IMR-90 (cell line): Measurements from ENCODE around the gene TIGD1. TPM values are rescaled to one million over a fixed set of nuclear protein-coding genes. Genes with fewer than 3 reads are reported as not detected.

Source experiments
- ATAC-seq: fragments of 200-7000 bp; cut with Tn5 transposase; 2 replicates; pipeline ENCODE4 v1.9.1; 2020; ENCODE audit warnings: low read depth, mild to moderate bottlenecking, moderate library complexity
- BruUV-seq: library from RNA; stranded (reverse); fragments of 400-500 nt; replicated peaks from 2 replicates; lab custom pipeline; 2021; lab: Mats Ljungman, UMichigan
- CTCF ChIA-PET: fragments of 300-600 bp; formaldehyde crosslinking; extraction: SDS; loops from one replicate; lab custom pipeline; 2021; ENCODE audit warnings: antibody characterized with exemption; lab: Yijun Ruan, JAX
- POLR2A ChIA-PET: fragments of 300-600 bp; sonication (Branson Sonifier 250); formaldehyde crosslinking; loops from one replicate; lab custom pipeline; 2022; ENCODE audit warnings: antibody characterized with exemption; ENCODE audit not compliant: unreplicated experiment; lab: Charles Lee
- DNase-seq: peaks from one replicate; pipeline ENCODE4 v3.0.0; 2013
- H2AFZ ChIP-seq: replicated peaks from 2 replicates; pipeline ENCODE3; 2013; ENCODE audit warnings: low read length, mild to moderate bottlenecking; ENCODE audit not compliant: poor library complexity
- H2AK5ac ChIP-seq: 2 replicates; pipeline ENCODE4 v1.6.1; 2013; ENCODE audit warnings: low read depth, low read length, inconsistent platforms
- H2AK9ac ChIP-seq: replicated peaks from 2 replicates; pipeline ENCODE3; 2013; ENCODE audit warnings: mild to moderate bottlenecking, low read depth, low read length, moderate library complexity; ENCODE audit not compliant: poor library complexity
- H2BK120ac ChIP-seq: 2 replicates; pipeline ENCODE4 v1.6.1; 2013; ENCODE audit warnings: low read depth, low read length, inconsistent platforms
- H2BK15ac ChIP-seq: 3 replicates; pipeline ENCODE4 v1.6.1; 2013; ENCODE audit warnings: low read depth, low read length, inconsistent platforms
- H2BK20ac ChIP-seq: 2 replicates; pipeline ENCODE4 v1.6.1; 2013; ENCODE audit warnings: low read depth, mild to moderate bottlenecking, inconsistent platforms, low read length, moderate library complexity
- H2BK5ac ChIP-seq: 2 replicates; pipeline ENCODE4 v1.6.1; 2013; ENCODE audit warnings: mild to moderate bottlenecking, low read depth, low read length, inconsistent platforms; ENCODE audit not compliant: poor library complexity, severe bottlenecking
- H3K14ac ChIP-seq: replicated peaks from 2 replicates; pipeline ENCODE4 v1.6.1; 2013; ENCODE audit warnings: low read depth, low read length, inconsistent platforms
- H3K18ac ChIP-seq: 2 replicates; pipeline ENCODE4 v1.6.1; 2013; ENCODE audit warnings: low read depth, low read length, control low read depth
- H3K23ac ChIP-seq: 2 replicates; pipeline ENCODE4 v1.6.1; 2013; ENCODE audit warnings: low read depth, low read length, inconsistent platforms
- H3K27ac ChIP-seq: 2 replicates; pipeline ENCODE4 v1.5.1; 2013; ENCODE audit warnings: mild to moderate bottlenecking, control low read depth, low read length; ENCODE audit not compliant: insufficient read depth
- H3K27me3 ChIP-seq: 2 replicates; pipeline ENCODE4 v1.6.1; 2013; ENCODE audit warnings: low read length; ENCODE audit not compliant: control insufficient read depth, insufficient read depth
- H3K36me3 ChIP-seq: 2 replicates; pipeline ENCODE4 v1.6.1; 2013; ENCODE audit warnings: low read length, mixed read lengths; ENCODE audit not compliant: control insufficient read depth, insufficient read depth
- H3K4ac ChIP-seq: 2 replicates; pipeline ENCODE4 v1.6.1; 2013; ENCODE audit warnings: low read depth, low read length, inconsistent platforms
- H3K4me1 ChIP-seq: 2 replicates; pipeline ENCODE4 v1.6.1; 2013; ENCODE audit warnings: low read length, mixed read lengths; ENCODE audit not compliant: control insufficient read depth, insufficient read depth
- H3K4me2 ChIP-seq: 2 replicates; pipeline ENCODE4 v1.6.1; 2013; ENCODE audit warnings: low read depth, mild to moderate bottlenecking, control low read depth, low read length, moderate library complexity
- H3K4me3 ChIP-seq: 2 replicates; pipeline ENCODE4 v1.5.1; 2013; ENCODE audit warnings: low read depth, mild to moderate bottlenecking, control low read depth, low read length, moderate library complexity; ENCODE audit not compliant: insufficient read depth
- H3K56ac ChIP-seq: 2 replicates; pipeline ENCODE4 v1.6.1; 2013; ENCODE audit warnings: low read length, inconsistent platforms; ENCODE audit not compliant: insufficient read depth; ENCODE audit errors: extremely low read depth
- H3K79me1 ChIP-seq, 2 experiments: 2 replicates each; pipeline ENCODE4 v1.6.1; 2013; ENCODE audit warnings: low read length in 2 of 2, inconsistent platforms in 1 of 2, low read depth in 1 of 2
- H3K9ac ChIP-seq: 2 replicates; pipeline ENCODE4 v1.6.1; 2013; ENCODE audit warnings: low read depth, low read length, control low read depth
- H3K9me1 ChIP-seq: 2 replicates; pipeline ENCODE4 v1.6.1; 2013; ENCODE audit warnings: low read length, inconsistent platforms; ENCODE audit not compliant: insufficient read depth
- H3K9me3 ChIP-seq: 2 replicates; pipeline ENCODE4 v1.6.1; 2013; ENCODE audit warnings: low read length; ENCODE audit not compliant: control insufficient read depth, insufficient read depth
- H4K20me1 ChIP-seq: 2 replicates; pipeline ENCODE4 v1.6.1; 2013; ENCODE audit warnings: low read length, inconsistent platforms; ENCODE audit not compliant: insufficient read depth
- H4K5ac ChIP-seq: 2 replicates; pipeline ENCODE4 v1.6.1; 2013; ENCODE audit warnings: mild to moderate bottlenecking, low read depth, low read length, control low read depth
- H4K8ac ChIP-seq, 2 experiments: 2 replicates each; pipeline ENCODE4 v1.6.1; 2013; ENCODE audit warnings: low read depth in 2 of 2, low read length in 2 of 2, control low read depth in 1 of 2, inconsistent platforms in 1 of 2
- H4K91ac ChIP-seq: 2 replicates; pipeline ENCODE4 v1.6.1; 2013; ENCODE audit warnings: low read depth, low read length, inconsistent platforms; ENCODE audit not compliant: insufficient read depth
- BHLHE40 ChIP-seq: fragments of 150-350 bp; IDR thresholded peaks from 2 replicates; pipeline ENCODE4 v1.6.1; 2016; ENCODE audit warnings: mild to moderate bottlenecking, low read depth, low read length
- FOS ChIP-seq: fragments of 150-350 bp; IDR thresholded peaks from 2 replicates; pipeline ENCODE4 v1.6.1; 2016; ENCODE audit warnings: low read depth, low read length
- MAFK ChIP-seq: IDR thresholded peaks from 2 replicates; pipeline ENCODE4 v1.6.1; 2012; ENCODE audit warnings: low read depth, low read length, improper control_type of control experiment
- MAZ ChIP-seq: IDR thresholded peaks from 2 replicates; pipeline ENCODE4 v1.6.1; 2012; ENCODE audit warnings: low read depth, mild to moderate bottlenecking, low read length, improper control_type of control experiment, moderate library complexity, borderline replicate concordance
- MXI1 ChIP-seq: IDR thresholded peaks from 2 replicates; pipeline ENCODE4 v1.6.1; 2012; ENCODE audit warnings: low read depth, mild to moderate bottlenecking, low read length, moderate library complexity, borderline replicate concordance
- NFE2L2 ChIP-seq: fragments of 150-350 bp; IDR thresholded peaks from 2 replicates; pipeline ENCODE4 v1.6.1; 2016; ENCODE audit warnings: low read depth, mild to moderate bottlenecking, low read length
- POLR2A ChIP-seq: IDR thresholded peaks from 2 replicates; pipeline ENCODE4 v1.6.1; 2012; ENCODE audit warnings: mild to moderate bottlenecking, low read depth, low read length
- RAD21 ChIP-seq: IDR thresholded peaks from 2 replicates; pipeline ENCODE4 v1.6.1; 2012; ENCODE audit warnings: low read length, improper control_type of control experiment
- RCOR1 ChIP-seq: IDR thresholded peaks from 2 replicates; pipeline ENCODE4 v1.6.1; 2012; ENCODE audit warnings: mild to moderate bottlenecking, low read length, improper control_type of control experiment; ENCODE audit not compliant: insufficient replicate concordance
- RFX5 ChIP-seq: IDR thresholded peaks from 2 replicates; pipeline ENCODE4 v1.8.0; 2012; ENCODE audit warnings: low read depth, mild to moderate bottlenecking, low read length, moderate library complexity
- SMC3 ChIP-seq: fragments of 150-350 bp; IDR thresholded peaks from 2 replicates; pipeline ENCODE4 v1.6.1; 2016; ENCODE audit warnings: low read depth, mild to moderate bottlenecking, antibody characterized with exemption, low read length, moderate library complexity
- WGBS, 2 experiments: methylation state at CpG; one replicate each; pipeline versions ENCODE4 v1.1.5 to v1.1.7; 2013; ENCODE audit warnings: missing lambda C conversion rate in 2 of 2; ENCODE audit not compliant: insufficient read length in 1 of 2; ENCODE audit errors: extremely low coverage in 2 of 2; 5-methylcytosine and 5-hydroxymethylcytosine counted together
- dilution Hi-C: fragments of 300-500 bp; cut with HindIII; formaldehyde crosslinking; loops from one replicate; pipeline ENCODE4 v1.14.3; 2018; ENCODE audit warnings: low sequenced_read_pairs; ENCODE audit not compliant: unreplicated experiment
- in situ Hi-C: fragments of 300-500 bp; cut with MboI; formaldehyde crosslinking; loops from 3 replicates; pipeline ENCODE4 v1.14.3; 2019; ENCODE audit warnings: low sequenced_read_pairs, inconsistent platforms, mixed read lengths
- intact Hi-C: fragments of 100-400 bp; cut with micrococcal nuclease; formaldehyde crosslinking; loops from 2 replicates; pipeline ENCODE4 v1.10.0; 2022
- polyA plus RNA-seq, 3 experiments: library from polyadenylated mRNA; depleted of rRNA; stranded (reverse); fragments of >200 nt; gene quantifications; 2 replicates each; pipeline ENCODE4 v1.2.3, GENCODE V29; 2012; ENCODE audit warnings: low replicate concordance in 1 of 3
- total RNA-seq: library from RNA; depleted of rRNA; stranded (reverse); fragments of >200 nt; gene quantifications from 2 replicates; pipeline ENCODE4 v1.2.3, GENCODE V29; 2012
- TF ChIP-seq, protein P1 (sequence below): conservative IDR thresholded peaks from 2 replicates; pipeline ENCODE4 v1.5.1; 2012; ENCODE audit warnings: mild to moderate bottlenecking, low read depth, low read length, improper control_type of control experiment
- TF ChIP-seq, protein P2 (sequence below): fragments of 150-350 bp; IDR thresholded peaks from 2 replicates; pipeline ENCODE4 v1.6.1; 2017; ENCODE audit warnings: mild to moderate bottlenecking, antibody characterized with exemption, low read length, low read depth

TIGD1 gene
- total and polyA plus RNA-seq, 2 of the 4 experiments (the other 2 are of a cell fraction): 2.7 to 2.9 TPM

DNA sequence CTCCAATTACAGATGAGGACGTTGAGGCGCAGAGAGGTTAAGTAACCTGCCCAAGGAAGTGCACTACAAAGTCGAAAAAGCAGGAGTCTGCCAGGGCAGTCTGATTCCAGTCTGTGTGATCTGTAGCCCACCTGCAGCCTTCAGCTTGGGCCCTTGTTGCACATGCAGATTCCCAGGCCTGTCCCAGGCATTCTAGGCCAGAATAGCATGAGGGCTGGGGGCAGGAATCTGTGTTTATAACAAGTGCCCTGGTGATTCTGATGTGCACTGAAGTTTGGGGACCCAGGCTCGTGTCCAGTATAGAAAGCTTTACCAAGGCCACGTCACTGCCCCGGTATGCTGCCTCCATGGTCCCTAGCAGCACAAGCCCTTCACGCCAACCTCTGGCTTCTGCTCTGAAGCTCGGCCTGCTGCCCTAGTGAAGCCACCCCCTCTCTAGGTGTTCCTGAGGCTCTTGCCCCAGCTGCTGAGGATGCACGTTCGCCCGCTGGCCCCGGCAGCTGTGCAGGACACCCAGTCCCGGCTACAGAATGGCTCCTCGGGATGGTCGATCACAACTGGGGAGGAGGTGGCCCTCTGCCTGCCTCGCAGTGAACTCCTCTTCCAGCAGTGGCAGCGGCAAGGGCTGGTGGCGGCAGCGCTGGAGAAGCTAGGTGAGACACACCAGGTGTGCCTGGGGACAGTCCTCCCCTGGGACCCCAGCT, 6.3 kb downstream of the TIGD1 start (continued):
- TF ChIP-seq MAFK: no peak

DNA sequence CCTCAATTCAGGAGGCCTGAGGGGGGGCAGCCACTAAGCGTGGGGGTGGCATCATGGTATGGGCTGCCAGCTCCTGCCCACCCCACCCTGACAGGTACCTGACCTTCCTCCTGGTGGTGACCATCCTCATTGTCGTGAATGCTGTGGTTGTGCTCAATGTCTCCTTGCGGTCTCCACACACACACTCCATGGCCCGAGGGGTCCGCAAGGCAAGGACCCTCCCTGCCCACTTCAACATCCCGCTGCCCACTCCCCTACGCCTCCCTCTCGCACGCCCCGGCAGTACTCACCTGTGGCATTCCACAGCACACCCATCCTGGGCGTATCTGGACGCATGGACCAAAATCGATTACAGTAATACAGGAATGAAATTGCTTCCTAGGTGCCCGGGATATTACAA, 6.9 kb downstream of the TIGD1 start:
- no peak overlapping the region for H2AK5ac ChIP-seq
- no peak overlapping the region for H4K5ac ChIP-seq
- no peak for ATAC-seq
- no peak overlapping the region for H3K9ac ChIP-seq
- no peak overlapping the region for H2AK9ac ChIP-seq
- no peak overlapping the region for H2BK15ac ChIP-seq
- H3K4me2 ChIP-seq: no peak overlapping the region
- H3K23ac ChIP-seq: no peak overlapping the region
- CTCF ChIA-PET: no interaction called here
- no peak overlapping the region for H3K4me3 ChIP-seq
- no peak overlapping the region for H3K4ac ChIP-seq
- peaks cover 0 to 14% of the 10 kb centered on the region in 2 experiments; a peak in 2 of 4 replicates for H3K79me1 ChIP-seq
- no peaks in the 10 kb centered on the region; the same call in 1 of the 2 replicates for H3K4me1 ChIP-seq
- POLR2A ChIA-PET: no interaction called here
- H3K9me1 ChIP-seq: peaks cover 7% of the 10 kb centered on the region; the same call in 1 of the 2 replicates
- H3K27me3 ChIP-seq: peaks cover 9% of the 10 kb centered on the region
- 97% methylated on average over 6 of the region's 14 CpGs; no CpG with 5 or more reads in 1 of the 2 experiments for WGBS, 2 experiments
- H2BK20ac ChIP-seq: no peak overlapping the region
- no peak overlapping the region for H2AFZ ChIP-seq
- DNase-seq: no peak
- no peak overlapping the region for H4K8ac ChIP-seq
- no peak overlapping the region for H2BK5ac ChIP-seq
- BruUV-seq: no TSS peak
- H3K56ac ChIP-seq: no peak overlapping the region
- H3K18ac ChIP-seq: no peak overlapping the region
- intact Hi-C loops (no loop called here), in situ Hi-C loops (no loop called here), dilution Hi-C loops (no loop called here)
- H3K14ac ChIP-seq: no peak overlapping the region
- H3K36me3 ChIP-seq: peaks cover 4% of the 10 kb centered on the region; the same call in 1 of the 2 replicates
- H3K27ac ChIP-seq: no peak overlapping the region
- H4K91ac ChIP-seq: no peak overlapping the region
- no peaks in the 10 kb centered on the region for H3K9me3 ChIP-seq
- no peak overlapping the region for H2BK120ac ChIP-seq
- H4K20me1 ChIP-seq: no peaks in the 10 kb centered on the region; the same call in 1 of the 2 replicates
- TF ChIP-seq, protein P1, sequence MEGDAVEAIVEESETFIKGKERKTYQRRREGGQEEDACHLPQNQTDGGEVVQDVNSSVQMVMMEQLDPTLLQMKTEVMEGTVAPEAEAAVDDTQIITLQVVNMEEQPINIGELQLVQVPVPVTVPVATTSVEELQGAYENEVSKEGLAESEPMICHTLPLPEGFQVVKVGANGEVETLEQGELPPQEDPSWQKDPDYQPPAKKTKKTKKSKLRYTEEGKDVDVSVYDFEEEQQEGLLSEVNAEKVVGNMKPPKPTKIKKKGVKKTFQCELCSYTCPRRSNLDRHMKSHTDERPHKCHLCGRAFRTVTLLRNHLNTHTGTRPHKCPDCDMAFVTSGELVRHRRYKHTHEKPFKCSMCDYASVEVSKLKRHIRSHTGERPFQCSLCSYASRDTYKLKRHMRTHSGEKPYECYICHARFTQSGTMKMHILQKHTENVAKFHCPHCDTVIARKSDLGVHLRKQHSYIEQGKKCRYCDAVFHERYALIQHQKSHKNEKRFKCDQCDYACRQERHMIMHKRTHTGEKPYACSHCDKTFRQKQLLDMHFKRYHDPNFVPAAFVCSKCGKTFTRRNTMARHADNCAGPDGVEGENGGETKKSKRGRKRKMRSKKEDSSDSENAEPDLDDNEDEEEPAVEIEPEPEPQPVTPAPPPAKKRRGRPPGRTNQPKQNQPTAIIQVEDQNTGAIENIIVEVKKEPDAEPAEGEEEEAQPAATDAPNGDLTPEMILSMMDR: no peak
- TF ChIP-seq POLR2A: no peak
- no peak for TF ChIP-seq MAZ
- no peak for TF ChIP-seq SMC3
- no peak for TF ChIP-seq MAFK
- TF ChIP-seq MXI1: no peak
- TF ChIP-seq BHLHE40: no peak
- TF ChIP-seq RFX5: no peak
- TF ChIP-seq RAD21: no peak
- TF ChIP-seq FOS: no peak
- no peak for TF ChIP-seq NFE2L2
- no peak for TF ChIP-seq RCOR1
- TF ChIP-seq, protein P2, sequence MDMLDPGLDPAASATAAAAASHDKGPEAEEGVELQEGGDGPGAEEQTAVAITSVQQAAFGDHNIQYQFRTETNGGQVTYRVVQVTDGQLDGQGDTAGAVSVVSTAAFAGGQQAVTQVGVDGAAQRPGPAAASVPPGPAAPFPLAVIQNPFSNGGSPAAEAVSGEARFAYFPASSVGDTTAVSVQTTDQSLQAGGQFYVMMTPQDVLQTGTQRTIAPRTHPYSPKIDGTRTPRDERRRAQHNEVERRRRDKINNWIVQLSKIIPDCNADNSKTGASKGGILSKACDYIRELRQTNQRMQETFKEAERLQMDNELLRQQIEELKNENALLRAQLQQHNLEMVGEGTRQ: no peak
